HG03457 (cell line): ENCODE data around the gene SCGB1C1.

Source experiments
- ATAC-seq: cut with Tn5 transposase; IDR thresholded peaks from one replicate; pipeline ENCODE4 v1.9.1; 2021; ENCODE audit warnings: moderate number of reproducible peaks; ENCODE audit not compliant: unreplicated experiment

The SCGB1C1 gene

DNA sequence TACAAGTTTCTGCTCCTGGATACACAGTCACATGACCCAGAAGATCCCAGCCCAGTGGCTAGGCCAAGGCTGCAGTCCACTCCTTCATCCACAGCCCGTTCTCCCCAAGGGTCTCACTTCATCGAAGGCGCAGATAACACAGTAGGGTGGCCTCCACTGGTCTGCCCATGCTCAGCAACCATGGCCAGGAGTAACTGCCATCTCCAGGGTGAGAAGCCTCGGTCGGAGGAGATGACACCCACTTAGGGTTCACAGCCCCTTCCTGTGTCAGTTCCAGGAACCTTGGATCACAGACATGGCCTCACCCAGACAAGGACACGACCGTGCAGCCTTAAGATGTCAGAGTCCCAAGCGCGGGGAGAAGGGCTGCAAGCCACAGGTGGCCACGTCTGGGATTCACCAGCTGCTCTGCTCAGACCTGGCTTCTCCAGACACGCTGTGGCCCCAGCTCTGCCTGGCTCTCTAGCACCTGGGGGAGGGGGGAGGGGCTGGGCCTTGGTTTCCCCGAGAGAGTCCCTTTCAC is 11.8 kb downstream of the SCGB1C1 start:
- ATAC-seq: no peak

DNA sequence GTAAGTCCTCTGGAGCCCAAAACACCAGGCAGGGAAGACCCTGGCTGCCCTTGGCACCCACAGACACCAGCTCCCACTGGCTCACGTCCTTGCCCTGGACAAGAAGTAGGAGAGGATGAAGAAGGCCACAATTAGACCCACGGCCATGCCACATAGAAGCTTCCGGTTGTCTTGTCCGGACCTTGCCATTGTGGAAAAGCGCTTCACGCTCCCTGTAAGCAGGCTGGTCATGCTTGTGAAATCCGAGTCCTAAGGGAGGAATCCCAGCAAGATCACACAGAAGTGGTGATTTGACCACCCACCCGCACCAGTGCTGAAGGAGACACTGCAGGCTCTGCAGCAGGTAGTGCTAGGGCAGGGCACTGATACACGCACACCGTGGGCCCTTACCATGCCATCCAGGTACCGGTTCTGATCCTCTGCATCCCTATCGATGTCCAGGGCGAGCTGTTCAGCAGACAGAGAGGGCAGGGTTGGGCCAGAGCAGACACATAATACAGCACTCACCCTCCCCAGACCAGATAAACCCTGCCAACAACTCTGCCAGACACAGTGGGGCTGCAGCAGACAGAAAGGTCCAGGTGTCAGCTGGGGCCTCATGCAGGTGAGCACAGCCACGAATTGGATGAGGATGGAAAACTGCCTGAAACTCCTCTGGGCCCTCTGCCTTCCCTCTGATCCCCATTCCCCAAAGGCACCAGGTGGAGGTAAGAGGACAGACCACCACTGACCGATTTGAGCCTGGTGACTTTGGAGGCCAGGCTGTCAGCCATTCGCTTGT is 12.5 kb downstream of the SCGB1C1 start:
- ATAC-seq: no peak

DNA sequence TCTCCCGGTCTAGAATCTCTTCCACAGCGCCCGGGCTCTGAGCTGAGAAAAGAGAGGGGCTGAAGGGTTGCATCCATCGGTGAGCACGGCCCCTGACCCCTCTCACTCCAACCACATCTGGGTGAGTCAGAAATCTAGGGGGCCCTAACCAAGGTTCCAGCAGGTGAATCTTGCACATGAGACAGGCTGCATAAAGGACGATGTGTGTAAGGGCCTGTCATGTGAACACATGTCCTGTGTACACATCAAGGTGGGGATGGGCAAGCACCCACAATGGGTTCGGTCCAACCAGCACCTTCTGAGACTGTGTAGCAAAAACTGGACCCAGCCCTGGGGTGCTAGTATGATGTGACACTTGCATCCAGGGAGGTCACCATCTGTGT is 13.1 kb downstream of the SCGB1C1 start:
- ATAC-seq: no peak

DNA sequence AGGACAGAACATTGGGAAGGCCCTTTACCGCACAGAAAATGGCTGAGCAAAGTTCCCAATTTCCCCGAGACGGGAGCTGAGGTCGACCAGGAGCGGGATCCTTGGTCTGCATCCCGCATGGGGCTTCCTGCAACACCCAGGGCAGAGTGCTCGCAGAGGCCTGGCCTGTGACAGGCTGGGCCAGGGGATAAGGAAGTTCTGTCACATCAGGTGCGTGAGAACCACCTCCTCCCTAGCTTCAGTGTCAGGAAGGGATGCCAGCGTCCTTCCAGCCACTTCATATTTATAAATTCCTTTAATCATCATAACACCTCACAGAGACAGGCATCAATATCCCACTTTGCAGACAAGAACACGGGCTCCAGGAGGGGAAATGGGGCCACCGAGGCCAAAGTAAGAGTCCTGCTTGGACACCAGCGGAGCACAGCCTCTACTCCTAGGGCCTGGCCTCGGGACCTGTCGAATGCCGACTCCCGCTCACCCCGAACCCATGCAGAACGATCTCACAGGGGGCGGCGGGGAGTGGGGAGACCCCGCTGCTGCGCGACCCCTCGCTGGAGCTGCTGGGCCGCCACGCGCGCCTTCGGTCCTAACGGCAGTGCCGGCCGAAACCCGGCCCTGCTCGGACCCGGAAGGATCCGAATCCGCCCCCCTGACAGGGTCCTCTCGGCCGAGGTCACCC is 13.8 kb downstream of the SCGB1C1 start:
- peak; percentile 5 for ATAC-seq

DNA sequence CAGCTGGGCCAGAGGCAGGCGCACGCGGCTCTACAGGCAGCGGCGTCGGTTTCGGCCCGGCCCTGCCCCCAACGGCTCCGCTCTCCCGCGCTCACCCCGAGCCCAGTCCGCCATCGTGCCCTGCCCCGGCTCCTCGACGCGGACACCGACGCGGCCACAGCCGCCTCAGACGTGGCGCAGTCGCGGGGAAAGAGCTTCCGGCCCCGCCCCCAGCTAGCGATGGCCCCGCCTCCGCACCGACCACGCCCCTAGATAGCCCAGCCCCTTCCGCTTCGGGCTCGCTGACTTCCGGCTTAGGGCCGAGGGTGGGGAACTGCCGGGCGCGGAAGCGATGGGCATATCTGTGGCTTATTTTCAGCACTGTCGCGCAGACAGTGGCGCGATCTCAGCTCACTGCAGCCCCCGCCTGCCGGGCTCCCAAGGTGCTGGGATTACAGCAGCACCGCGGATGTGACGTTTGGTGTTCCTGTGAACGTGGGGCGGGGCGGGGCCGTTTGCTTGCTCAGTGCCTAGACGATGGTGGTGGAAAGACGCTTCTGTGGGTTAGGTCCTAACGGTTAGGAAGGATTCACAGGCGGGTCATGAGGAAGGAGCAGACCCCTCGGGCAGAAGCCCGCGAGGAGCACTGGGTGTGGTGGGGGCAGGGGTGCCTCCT is 14.5 kb downstream of the SCGB1C1 start, which contains the start of the genes BET1L and RIC8A:
TSS of gene BET1L (minus strand) at position 192 of the 655 bp plus-strand sequence. CDS start at position 114, 78 bp downstream.
TSS of gene RIC8A (plus strand) at position 501 of the 655 bp plus-strand sequence. CDS start 1,147 bp downstream, outside the sequence.
- peak; percentile 57 for ATAC-seq

DNA sequence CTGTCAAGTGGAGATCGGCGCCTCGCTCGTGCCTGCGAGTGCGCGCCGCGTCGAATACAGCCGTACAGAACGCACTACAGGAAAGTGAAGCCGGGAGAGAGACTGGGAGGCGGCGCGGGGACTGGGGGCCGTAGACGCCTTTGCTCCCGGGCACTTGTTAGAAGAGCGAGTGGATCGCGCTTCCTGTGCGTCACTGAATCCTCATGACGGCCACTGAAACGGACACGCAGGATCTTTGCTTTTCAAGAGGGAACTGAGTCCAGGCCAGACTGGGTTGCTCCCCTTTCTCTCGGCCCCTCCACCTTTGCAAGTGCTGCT is 14.9 kb downstream of the SCGB1C1 start:
- ATAC-seq: no peak

DNA sequence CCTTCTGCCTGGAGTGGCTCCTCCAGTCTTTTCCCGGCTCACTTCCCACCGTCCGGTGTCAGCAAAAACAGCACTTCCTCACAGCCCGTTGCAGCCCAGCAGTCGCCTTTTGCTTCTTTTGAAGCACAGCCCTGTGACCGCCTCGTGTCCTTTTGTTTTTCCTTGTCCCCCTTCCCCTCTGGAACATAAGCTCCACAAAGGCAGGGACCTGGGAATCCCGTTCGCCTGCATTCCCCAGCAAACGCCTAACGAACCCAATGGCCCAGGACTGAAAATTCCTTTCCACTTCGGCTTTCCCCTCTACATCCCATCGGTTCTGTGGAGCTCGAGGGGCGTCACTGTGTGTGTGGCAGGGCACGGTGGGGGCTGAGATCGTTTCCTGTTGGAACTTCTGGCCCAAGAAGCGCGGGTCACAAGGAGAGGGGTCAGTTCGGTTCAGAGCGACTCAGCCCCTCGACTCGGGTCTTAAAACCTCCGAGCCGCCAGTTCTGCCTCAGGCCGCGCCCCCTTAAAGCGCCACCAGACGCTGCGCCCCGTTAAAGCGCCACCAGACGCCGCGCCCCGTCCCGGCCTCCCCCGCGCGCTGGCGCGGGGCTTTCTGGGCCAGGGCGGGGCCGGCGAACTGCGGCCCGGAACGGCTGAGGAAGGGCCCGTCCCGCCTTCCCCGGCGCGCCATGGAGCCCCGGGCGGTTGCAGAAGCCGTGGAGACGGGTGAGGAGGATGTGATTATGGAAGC is 15.5 kb downstream of the SCGB1C1 start:
- ATAC-seq: no peak

DNA sequence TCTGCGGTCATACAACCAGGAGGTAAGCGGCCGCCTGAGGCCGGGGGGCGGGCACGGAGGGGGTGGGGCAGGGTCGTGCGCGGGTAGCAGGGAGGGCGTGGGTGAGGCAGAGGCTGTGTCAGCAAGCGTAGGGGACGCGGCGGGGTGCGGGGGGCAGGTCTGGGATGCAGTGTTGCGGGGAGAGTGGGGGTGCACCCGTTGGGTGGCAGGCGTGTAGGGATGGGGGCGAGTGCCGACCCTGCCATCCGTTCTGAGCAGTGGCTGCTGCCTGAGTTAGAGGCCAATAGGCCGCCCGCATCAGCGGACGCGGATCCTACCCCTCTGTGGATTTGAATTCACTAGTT is 16.0 kb downstream of the SCGB1C1 start:
- ATAC-seq: no peak

DNA sequence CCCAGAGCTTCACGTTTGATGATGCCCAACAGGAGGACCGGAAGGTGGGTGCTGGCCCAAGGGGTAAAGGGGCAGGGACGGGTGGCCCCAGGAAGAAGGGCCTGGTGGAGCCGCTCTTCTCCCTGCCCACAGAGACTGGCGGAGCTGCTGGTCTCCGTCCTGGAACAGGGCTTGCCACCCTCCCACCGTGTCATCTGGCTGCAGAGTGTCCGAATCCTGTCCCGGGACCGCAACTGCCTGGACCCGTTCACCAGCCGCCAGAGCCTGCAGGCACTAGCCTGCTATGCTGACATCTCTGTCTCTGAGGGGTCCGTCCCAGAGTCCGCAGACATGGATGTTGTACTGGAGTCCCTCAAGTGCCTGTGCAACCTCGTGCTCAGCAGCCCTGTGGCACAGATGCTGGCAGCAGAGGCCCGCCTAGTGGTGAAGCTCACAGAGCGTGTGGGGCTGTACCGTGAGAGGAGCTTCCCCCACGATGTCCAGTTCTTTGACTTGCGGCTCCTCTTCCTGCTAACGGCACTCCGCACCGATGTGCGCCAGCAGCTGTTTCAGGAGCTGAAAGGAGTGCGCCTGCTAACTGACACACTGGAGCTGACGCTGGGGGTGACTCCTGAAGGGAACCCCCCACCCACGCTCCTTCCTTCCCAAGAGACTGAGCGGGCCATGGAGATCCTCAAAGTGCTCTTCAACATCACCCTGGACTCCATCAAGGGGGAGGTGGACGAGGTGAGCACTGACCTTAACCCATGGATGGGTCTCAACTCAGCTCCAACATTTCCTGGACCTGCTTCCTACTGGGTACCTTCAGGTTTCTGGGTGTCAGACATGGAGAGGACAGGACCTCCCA is 16.6 kb downstream of the SCGB1C1 start:
- no peak for ATAC-seq

DNA sequence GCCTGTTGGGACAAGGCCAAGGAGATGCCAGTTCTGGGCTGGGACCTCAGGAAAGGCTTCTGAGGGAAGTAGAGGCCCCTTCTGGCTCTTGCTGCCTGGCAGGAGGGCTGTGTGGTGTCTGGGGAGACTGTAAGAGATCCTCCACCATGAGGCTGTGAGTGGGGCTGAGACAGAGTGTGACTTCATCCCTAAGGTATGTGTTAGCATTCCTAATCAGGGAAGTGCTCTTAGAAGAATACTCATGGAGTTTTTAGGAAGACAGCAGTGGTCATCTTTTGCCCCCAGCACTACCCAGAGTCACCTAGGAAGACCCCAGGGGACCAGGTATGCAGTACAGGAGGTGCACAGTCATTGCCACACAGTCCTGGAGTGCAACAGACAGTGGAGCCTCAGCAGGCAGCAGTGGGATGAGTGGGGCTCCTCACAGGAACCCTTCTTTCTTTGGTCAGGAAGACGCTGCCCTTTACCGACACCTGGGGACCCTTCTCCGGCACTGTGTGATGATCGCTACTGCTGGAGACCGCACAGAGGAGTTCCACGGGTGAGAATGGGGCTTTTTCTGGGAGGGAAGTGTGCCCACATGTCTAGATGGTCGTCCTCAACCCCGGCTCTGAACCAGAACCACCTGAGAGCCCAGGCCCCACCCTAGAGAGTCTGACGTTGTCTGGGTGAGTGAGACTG is 17.4 kb downstream of the SCGB1C1 start:
- ATAC-seq: no peak

DNA sequence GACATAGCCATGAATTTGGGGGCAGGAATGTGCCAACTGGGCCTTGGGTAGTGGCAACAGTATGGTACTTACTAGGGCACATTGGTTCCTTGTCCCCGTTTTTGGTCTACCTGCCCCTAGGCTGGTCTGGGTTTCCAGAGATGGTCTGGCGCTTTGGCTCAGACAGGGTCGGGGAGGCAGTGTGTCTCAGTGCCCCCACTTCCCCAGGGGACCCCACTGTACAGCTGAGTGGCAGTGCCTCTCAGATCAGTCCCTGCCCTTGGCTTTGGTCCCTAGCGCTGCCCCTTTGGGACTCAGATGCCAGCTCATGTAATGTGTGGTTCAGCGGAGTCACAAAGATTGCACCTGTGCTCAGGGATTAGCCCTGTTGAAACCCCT is 17.9 kb downstream of the SCGB1C1 start:
- ATAC-seq: no peak

DNA sequence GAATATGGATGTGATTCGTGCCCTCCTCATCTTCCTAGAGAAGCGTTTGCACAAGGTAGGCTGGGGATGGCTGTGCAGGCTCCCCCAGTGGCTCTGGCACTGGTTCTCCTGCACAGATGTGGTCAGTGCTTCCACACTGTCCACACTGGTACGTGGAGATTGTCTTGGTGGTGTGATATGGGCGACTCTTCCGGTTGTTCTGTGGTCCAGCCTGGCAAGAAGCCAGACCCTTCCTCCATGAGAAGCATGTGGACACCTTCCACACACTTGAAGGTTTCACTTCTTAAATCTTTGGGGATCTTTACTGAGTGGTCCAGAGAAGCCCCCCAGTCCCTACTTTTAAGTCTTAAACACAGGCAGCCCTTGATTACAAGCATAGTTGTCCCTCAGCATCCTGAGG is 18.4 kb downstream of the SCGB1C1 start:
- ATAC-seq: no peak

DNA sequence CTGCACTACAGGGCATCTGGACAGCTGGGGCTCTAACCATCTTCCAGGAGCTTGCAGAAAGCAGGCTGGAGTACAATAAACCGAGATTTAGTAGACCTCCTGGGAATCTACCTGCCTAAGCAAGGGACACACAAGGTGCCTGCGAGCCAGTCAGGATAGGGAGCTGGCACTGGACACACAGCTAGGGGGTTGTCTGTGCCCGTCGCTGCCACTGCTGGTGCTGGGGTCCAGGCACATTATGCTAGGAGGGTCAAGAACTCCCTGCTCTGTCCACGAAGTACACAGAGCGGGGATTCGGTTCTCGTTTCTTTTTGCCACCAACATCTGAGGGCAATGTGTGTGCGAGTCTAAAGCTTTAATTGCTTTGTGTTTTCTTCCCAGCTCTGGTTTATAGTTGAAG is 18.9 kb downstream of the SCGB1C1 start:
- ATAC-seq: no peak

DNA sequence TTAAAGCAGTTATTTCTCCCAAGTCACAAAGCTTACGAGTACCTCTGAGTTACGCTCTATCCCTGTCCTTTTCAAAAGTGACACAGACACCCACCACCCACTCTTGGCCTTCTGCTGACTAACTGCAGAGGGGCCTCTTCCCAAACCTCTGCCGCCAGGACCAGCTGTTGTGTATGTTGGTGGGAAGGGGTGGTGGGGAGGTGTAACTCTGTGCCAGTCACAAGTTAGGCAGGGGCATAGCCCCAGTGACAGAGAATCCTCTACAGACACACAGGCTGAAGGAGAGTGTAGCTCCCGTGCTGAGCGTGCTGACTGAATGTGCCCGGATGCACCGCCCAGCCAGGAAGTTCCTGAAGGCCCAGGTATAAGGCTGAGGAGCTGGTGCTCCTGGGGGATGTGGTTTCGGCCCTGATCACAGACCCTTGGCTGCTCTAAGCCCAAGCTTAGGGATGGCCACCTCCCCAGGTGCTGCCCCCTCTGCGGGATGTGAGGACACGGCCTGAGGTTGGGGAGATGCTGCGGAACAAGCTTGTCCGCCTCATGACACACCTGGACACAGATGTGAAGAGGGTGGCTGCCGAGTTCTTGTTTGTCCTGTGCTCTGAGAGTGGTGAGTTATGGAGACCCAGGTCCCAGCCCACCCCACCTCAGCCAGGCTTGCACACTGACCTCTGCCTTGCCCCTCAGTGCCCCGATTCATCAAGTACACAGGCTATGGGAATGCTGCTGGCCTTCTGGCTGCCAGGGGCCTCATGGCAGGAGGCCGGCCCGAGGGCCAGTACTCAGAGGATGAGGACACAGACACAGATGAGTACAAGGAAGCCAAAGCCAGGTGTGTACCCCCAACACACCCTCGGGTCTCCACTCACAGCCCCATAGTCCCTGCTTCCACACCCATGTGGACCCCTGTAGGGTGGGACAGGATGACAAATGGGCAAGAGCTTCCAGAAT is 19.5 kb downstream of the SCGB1C1 start:
- no peak for ATAC-seq

DNA sequence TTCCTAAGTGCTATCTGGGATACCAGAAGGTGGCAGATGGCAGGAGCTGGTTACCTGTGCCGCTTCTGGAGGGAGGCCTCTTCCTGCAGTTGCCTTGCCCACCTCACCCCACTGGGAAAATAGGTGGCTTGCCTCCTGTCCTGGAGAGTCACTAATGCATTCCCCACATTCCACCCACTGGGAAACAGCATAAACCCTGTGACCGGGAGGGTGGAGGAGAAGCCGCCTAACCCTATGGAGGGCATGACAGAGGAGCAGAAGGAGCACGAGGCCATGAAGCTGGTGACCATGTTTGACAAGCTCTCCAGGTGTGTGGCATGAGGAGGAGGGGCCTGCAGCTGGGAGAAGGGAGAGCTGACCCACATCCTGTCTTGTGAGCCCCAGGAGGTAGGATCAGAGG is 20.2 kb downstream of the SCGB1C1 start:
- ATAC-seq: no peak

DNA sequence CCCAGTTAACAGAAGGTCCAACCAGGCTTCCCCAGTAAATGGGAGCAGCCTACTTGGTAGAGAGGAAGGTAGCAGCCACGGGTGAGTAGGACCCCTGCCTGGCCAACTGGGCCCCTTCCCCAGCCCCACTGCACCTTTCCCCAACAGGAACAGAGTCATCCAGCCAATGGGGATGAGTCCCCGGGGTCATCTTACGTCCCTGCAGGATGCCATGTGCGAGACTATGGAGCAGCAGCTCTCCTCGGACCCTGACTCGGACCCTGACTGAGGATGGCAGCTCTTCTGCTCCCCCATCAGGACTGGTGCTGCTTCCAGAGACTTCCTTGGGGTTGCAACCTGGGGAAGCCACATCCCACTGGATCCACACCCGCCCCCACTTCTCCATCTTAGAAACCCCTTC is 21.2 kb downstream of the SCGB1C1 start:
- ATAC-seq: no peak

DNA sequence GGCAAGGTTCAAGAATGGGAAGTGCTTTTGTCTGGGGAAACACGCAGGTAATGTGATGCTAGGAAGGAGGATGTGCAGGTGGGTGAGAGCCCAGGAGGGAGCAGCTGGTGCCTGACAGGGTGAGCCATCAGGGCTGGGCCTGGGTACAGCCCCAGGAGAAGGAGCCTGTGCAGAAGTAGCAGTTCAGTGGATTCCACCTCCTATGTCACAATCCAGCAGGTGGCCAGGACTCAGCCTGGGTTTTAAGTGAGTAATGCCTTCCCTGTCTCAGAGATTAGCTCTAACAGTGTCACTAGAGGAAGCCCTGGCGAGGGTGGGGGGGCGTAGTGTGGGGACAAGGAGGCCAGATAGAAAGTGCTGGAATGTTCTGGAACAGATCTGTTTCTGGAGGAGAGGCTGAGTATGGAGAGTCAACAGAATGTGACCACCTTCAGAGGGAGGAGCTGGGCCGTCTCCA is 22.7 kb downstream of the SCGB1C1 start:
- no peak for ATAC-seq
